T-cell (primary cell): ENCODE results near the gene CD6. TPM values are rescaled to one million over a fixed set of nuclear protein-coding genes. Genes with fewer than 3 reads are reported as not detected.

Experiments used
- ATAC-seq, 4 experiments: fragments of 200-7000 bp in 3 of 4; fragments of 150-1000 bp in 1 of 4; cut with Tn5 transposase; replicated peaks in 1 of 4; 1 replicate in 3 of 4; 2 replicates in 1 of 4; pipeline ENCODE4 v1.10.0; 2021; ENCODE audit warnings: moderate library complexity in 3 of 4, mild to moderate bottlenecking in 2 of 4, moderate number of reproducible peaks in 1 of 4
- CTCF ChIA-PET, 2 donors: fragments of 300-600 bp; sonication (Branson Sonifier 250); formaldehyde crosslinking; loops; one replicate each; lab custom pipeline; 2022; ENCODE audit warnings: antibody characterized with exemption in 2 of 2; lab: Charles Lee
- POLR2A ChIA-PET, 2 donors: fragments of 300-600 bp; sonication (Branson Sonifier 250); formaldehyde crosslinking; loops; one replicate each; lab custom pipeline; 2022; ENCODE audit warnings: antibody characterized with exemption in 2 of 2; lab: Charles Lee
- DNase-seq, 35 experiments: peaks; one replicate each; pipeline versions ENCODE4 v3.0.0 to v3.0.0-alpha.2; 2013 to 2023
- H3K27ac ChIP-seq: one replicate; pipeline ENCODE4 v1.5.1; 2013; ENCODE audit warnings: low read length
- H3K27me3 ChIP-seq, 2 experiments: replicated peaks in 1 of 2; 1 replicate in 1 of 2; 2 replicates in 1 of 2; pipeline versions ENCODE4 v1.6.1 to v1.7.0; 2013; ENCODE audit warnings: low read length in 1 of 2, mixed read lengths in 1 of 2; ENCODE audit not compliant: control insufficient read depth in 2 of 2, insufficient read depth in 2 of 2; ENCODE audit errors: extremely low read depth in 1 of 2
- H3K36me3 ChIP-seq, 2 donors: 1 replicate in 1 of 2; 2 replicates in 1 of 2; pipeline versions ENCODE4 v1.6.1 to v1.7.0; 2013; ENCODE audit warnings: low read length in 1 of 2; ENCODE audit not compliant: control insufficient read depth in 2 of 2, insufficient read depth in 1 of 2; ENCODE audit errors: extremely low read depth in 1 of 2
- H3K4me1 ChIP-seq, 2 experiments: 1 replicate in 1 of 2; 2 replicates in 1 of 2; pipeline versions ENCODE4 v1.6.1 to v1.7.0; 2013; ENCODE audit warnings: low read length in 2 of 2, mixed read lengths in 1 of 2; ENCODE audit not compliant: insufficient read depth in 2 of 2, control insufficient read depth in 1 of 2; ENCODE audit errors: extremely low read depth in 1 of 2
- H3K4me3 ChIP-seq, 2 donors: 1 replicate in 1 of 2; 2 replicates in 1 of 2; pipeline versions ENCODE4 v1.5.1 to v1.7.0; 2013; ENCODE audit warnings: mild to moderate bottlenecking in 2 of 2, low read length in 1 of 2, moderate library complexity in 1 of 2; ENCODE audit not compliant: control insufficient read depth in 1 of 2; ENCODE audit errors: extremely low read depth in 1 of 2
- H3K9me3 ChIP-seq: 2 replicates; pipeline ENCODE4 v1.7.0; 2013
- H3K27ac Mint-ChIP-seq, 2 donors: one replicate each; pipeline ENCODE4 v1.8.0; 2020 to 2021; ENCODE audit warnings: mild to moderate bottlenecking in 2 of 2, mixed read lengths in 2 of 2
- H3K27me3 Mint-ChIP-seq, 2 donors: one replicate each; pipeline ENCODE4 v1.8.0; 2021 to 2022; ENCODE audit warnings: mixed read lengths in 2 of 2
- H3K36me3 Mint-ChIP-seq: one replicate; pipeline ENCODE4 v1.8.0; 2021; ENCODE audit warnings: mixed read lengths
- H3K4me1 Mint-ChIP-seq, 3 donors: one replicate each; pipeline ENCODE4 v1.8.0; 2020 to 2022; ENCODE audit warnings: mixed read lengths in 3 of 3, mild to moderate bottlenecking in 1 of 3
- H3K4me3 Mint-ChIP-seq, 3 donors: one replicate each; pipeline ENCODE4 v1.8.0; 2020 to 2022; ENCODE audit warnings: mild to moderate bottlenecking in 3 of 3, mixed read lengths in 3 of 3, moderate library complexity in 3 of 3
- H3K9me3 Mint-ChIP-seq, 3 donors: one replicate each; pipeline ENCODE4 v1.8.0; 2020 to 2022; ENCODE audit warnings: mixed read lengths in 3 of 3
- WGBS: methylation state at CpG from one replicate; pipeline ENCODE4 v1.1.5; 2013; ENCODE audit warnings: missing lambda C conversion rate; ENCODE audit not compliant: insufficient coverage; 5-methylcytosine and 5-hydroxymethylcytosine counted together
- total RNA-seq, 35 experiments: library from RNA in 6 of 35; stranded (reverse) in 6 of 35; fragments of 120-200 nt in 1 of 35; gene quantifications; one replicate each; pipeline versions ENCODE4 v1.2.1 to v1.2.4 and lab custom pipeline; 2013 to 2026

CD6 gene
- total RNA-seq, 5 donors from 2014 or later (not counting 1 experiment from before 2014, with no cell fraction given) = 413 to 594 (median 495) TPM

- no peaks in the 10 kb centered on the region for H3K27me3 ChIP-seq
- no peaks in the 10 kb centered on the region for H3K9me3 ChIP-seq
- 37% methylated on average over 4 of the region's 9 CpGs for WGBS
- Mint-ChIP-seq H3K4me3 (peak overlapping the region; percentile 77 to 94 (median 77)), H3K9me3 (no peaks in the 10 kb centered on the region), H3K36me3 (peaks cover 48% of the 10 kb centered on the region), H3K4me1 (peaks cover 83 to 87% (median 86%) of the 10 kb centered on the region in 3 donors), H3K27ac (peak overlapping the region; percentile 95 to 96), H3K27me3 (no peaks in the 10 kb centered on the region)
- H3K36me3 ChIP-seq = peaks cover 3 to 47% of the 10 kb centered on the region in 2 donors
- H3K27ac ChIP-seq = peak overlapping the region; percentile 98
- peak in 1 of 4 experiments; percentile 8 for ATAC-seq
- ChIA-PET CTCF (interaction anchor here in 1 of 2 donors (2.3 kb wide), 1 partner anchor 54 kb away, joined by 10 read pairs; no protein-coding TSS in a partner anchor), POLR2A (interaction anchor here in 1 of 2 donors (1.0 kb wide), 1 partner anchor 11 kb away, joined by 3 read pairs; no protein-coding TSS in a partner anchor)
- H3K4me1 ChIP-seq = peaks cover 63 to 92% of the 10 kb centered on the region in 2 experiments
- H3K4me3 ChIP-seq = no peak overlapping the region
- peak in 13 of 35 experiments; percentile 1 to 70 (median 42) for DNase-seq
Observed at GRCh38 chr11:60987577-60988277, 16.2 kb downstream of the CD6 start.

DNA sequence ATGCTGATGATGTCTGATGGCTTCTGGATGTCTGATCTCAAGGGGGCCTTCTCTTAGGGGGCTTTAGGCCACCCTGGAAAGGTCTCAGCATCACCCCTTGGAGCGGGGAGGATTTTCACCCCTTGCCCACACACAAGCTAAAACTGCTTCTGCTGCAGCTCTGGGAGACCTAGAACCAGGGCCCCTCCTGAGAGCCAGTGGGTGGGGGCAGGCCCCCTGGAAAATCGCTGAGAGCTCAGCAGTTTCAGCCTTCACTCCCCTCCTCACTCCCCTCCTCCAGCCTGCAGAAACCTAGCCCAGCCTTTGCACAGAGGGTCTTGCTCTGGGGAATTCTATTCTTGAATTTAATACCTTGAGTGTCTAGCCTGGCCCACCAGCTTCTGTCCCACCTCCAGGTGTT, 17.2 kb downstream of the CD6 start:
- ChIA-PET POLR2A (no interaction called here), CTCF (no interaction called here)
- peaks cover 83 to 87% (median 86%) of the 10 kb centered on the region in 3 donors for H3K4me1 Mint-ChIP-seq
- H3K27ac Mint-ChIP-seq = peak overlapping the region; percentile 95 to 96
- DNase-seq (no peak), ATAC-seq (no peak)
- peak overlapping the region; percentile 98 for H3K27ac ChIP-seq
- no peaks in the 10 kb centered on the region for H3K9me3 ChIP-seq
- H3K27me3 Mint-ChIP-seq = no peaks in the 10 kb centered on the region
- peaks cover 48% of the 10 kb centered on the region for H3K36me3 Mint-ChIP-seq
- peaks cover 12 to 56% of the 10 kb centered on the region in 2 donors for H3K36me3 ChIP-seq
- H3K4me1 ChIP-seq = peaks cover 66 to 95% of the 10 kb centered on the region in 2 experiments
- H3K9me3 Mint-ChIP-seq = no peaks in the 10 kb centered on the region
- WGBS = no CpG with 5 or more reads among the region's 2 CpGs
- peak overlapping the region in 2 of 3 donors; percentile 62 to 94 for H3K4me3 Mint-ChIP-seq
- no peak overlapping the region for H3K4me3 ChIP-seq
- no peaks in the 10 kb centered on the region for H3K27me3 ChIP-seq

DNA sequence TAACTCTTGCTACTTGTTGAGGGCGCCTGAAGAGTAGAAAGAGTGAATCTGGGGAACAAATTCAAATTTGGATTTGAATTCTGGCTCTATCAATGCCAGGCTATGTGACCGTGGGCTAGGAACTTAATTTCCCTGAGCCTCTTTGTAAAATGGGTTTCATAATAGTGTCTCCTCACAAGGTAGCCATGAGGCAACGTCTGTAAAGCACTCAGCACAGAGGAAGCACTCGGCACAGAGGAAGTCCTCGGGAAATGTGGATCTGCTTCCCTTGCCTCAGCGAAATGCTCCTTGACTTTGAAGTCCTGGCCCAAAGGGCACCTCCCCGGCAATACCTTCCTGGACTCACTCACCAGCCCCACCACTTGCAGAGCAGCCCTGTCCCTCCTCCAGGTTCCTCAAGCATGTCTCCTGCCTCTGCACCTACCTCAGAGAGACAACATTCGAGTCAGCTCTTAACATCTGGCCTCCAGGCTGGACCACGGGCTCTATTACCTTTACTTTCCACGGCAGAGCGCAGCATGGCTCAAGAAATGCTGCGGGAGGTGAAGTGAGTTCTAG, 17.7 kb downstream of the CD6 start:
- Mint-ChIP-seq H3K4me1 (peaks cover 83 to 87% (median 85%) of the 10 kb centered on the region in 3 donors), H3K27me3 (no peaks in the 10 kb centered on the region), H3K27ac (peak overlapping the region; percentile 95 to 96), H3K36me3 (peaks cover 48% of the 10 kb centered on the region), H3K4me3 (peak overlapping the region; percentile 59 to 94 (median 62)), H3K9me3 (no peaks in the 10 kb centered on the region)
- no peak for DNase-seq
- ChIA-PET CTCF (no interaction called here), POLR2A (no interaction called here)
- Histone ChIP-seq H3K36me3 (peaks cover 12 to 60% of the 10 kb centered on the region in 2 donors), H3K9me3 (no peaks in the 10 kb centered on the region), H3K4me3 (no peak overlapping the region), H3K4me1 (peaks cover 63 to 95% of the 10 kb centered on the region in 2 experiments), H3K27me3 (no peaks in the 10 kb centered on the region), H3K27ac (peak overlapping the region; percentile 98)
- no peak for ATAC-seq
- WGBS = 58% methylated on average over 8 of the region's 12 CpGs

DNA sequence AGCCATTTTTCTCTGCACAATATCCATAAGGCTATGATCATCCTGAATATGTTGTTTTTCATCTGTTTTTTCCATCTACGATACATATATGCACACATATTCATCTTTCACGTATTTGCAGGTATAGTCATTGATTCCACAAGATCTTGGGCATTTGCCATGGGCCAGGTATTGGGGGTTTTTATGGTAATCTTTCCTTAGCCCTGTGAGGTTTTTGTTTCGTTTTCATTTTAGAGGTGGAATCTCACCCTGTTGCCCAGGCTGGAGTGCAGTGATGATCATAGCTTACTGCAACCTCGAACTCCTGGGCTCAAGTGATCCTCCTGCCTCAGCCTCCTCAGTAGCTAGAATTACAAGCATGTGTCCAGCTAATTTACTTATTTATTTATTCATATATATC, 20.0 kb downstream of the CD6 start:
- peak in 1 of 35 experiments; percentile 55 for DNase-seq
- H3K27me3 Mint-ChIP-seq = no peaks in the 10 kb centered on the region
- no peaks in the 10 kb centered on the region for H3K9me3 Mint-ChIP-seq
- no peaks in the 10 kb centered on the region for H3K9me3 ChIP-seq
- peaks cover 83 to 88% (median 88%) of the 10 kb centered on the region in 3 donors for H3K4me1 Mint-ChIP-seq
- H3K4me3 ChIP-seq = no peak overlapping the region
- no peak for ATAC-seq
- H3K27ac ChIP-seq = peak overlapping the region; percentile 58
- H3K36me3 Mint-ChIP-seq = peaks cover 48% of the 10 kb centered on the region
- POLR2A ChIA-PET = interaction anchor here (0.6 to 1.3 kb wide), 4 partner anchors 9 to 182 kb away, joined by 3 to 9 read pairs (median 5); no protein-coding TSS in a partner anchor
- peaks cover 12 to 82% of the 10 kb centered on the region in 2 donors for H3K36me3 ChIP-seq
- H3K4me1 ChIP-seq = peaks cover 50 to 95% of the 10 kb centered on the region in 2 experiments
- no peaks in the 10 kb centered on the region for H3K27me3 ChIP-seq
- H3K27ac Mint-ChIP-seq = peak overlapping the region; percentile 84 to 85
- H3K4me3 Mint-ChIP-seq = peak overlapping the region in 2 of 3 donors; percentile 13 to 46
- CTCF ChIA-PET = interaction anchor here in 1 of 2 donors (0.8 to 1.0 kb wide), 2 partner anchors 22 to 121 kb away, joined by 3 to 4 read pairs; no protein-coding TSS in a partner anchor
- WGBS = 60% methylated on average over 1 of the region's 4 CpGs

DNA sequence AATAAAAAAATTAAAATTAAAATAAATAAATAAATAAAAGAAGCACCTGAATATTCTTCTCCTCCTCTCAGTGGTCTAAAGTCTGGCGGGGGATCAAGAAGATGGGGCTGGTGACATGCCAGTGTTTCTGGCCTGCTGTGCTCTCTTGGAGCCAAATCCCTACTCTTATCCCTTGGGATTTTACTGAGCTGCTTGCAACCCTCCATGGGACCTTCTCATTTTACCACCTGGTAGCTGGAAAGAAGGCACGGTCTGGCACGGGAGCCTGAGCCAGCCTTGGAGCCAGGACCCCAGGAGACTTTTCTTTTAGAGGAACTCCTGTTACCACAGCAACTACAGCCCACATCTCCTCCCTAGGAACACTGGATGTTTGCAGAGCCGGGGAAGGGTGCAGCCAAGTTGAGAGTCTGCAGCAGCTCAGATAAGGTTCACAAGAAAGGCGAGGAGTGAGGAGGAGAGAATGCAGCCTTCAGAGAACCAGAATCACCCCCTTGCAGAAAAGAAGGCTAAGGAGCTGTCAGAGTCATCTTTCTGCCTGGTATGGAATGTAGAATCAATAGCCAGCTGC, 21.4 kb downstream of the CD6 start:
- peaks cover 50% of the 10 kb centered on the region for H3K36me3 Mint-ChIP-seq
- H3K27ac ChIP-seq = peak overlapping the region; percentile 58

DNA sequence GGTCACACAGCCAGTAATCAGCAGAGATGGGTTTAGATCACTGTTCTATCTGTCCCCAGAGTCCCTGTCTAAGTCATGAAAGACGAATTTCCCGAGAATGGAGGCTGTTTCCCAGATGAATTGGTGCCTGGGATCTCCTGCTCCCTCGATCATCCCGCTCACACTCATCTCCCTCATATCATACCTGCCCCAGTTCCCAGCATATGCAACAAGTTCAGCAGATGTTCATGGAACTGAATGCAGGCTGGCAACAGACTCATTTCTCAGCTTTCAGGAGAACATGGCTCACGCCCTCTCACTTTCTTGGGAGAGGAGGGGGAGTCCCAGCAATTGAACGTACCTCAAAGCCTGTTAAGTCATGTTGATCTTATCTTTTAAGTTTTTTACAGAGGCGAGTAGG, 22.1 kb downstream of the CD6 start:
- H3K4me3 Mint-ChIP-seq = peak overlapping the region; percentile 47 to 75 (median 51)
- WGBS = 70% methylated on average over 6 of the region's 7 CpGs
- Histone ChIP-seq H3K4me1 (peaks cover 34 to 87% of the 10 kb centered on the region in 2 experiments), H3K27ac (peak overlapping the region; percentile 58), H3K36me3 (peaks cover 12 to 81% of the 10 kb centered on the region in 2 donors), H3K4me3 (no peak overlapping the region), H3K27me3 (no peaks in the 10 kb centered on the region), H3K9me3 (no peaks in the 10 kb centered on the region)
- H3K27me3 Mint-ChIP-seq = no peaks in the 10 kb centered on the region
- no peak for DNase-seq
- H3K36me3 Mint-ChIP-seq = peaks cover 54% of the 10 kb centered on the region
- no peak for ATAC-seq
- peaks cover 77 to 82% (median 80%) of the 10 kb centered on the region in 3 donors for H3K4me1 Mint-ChIP-seq
- CTCF ChIA-PET = interaction anchor here in 1 of 2 donors (1.2 kb wide), 1 partner anchor 15 kb away, joined by 3 read pairs; no protein-coding TSS in a partner anchor
- no peaks in the 10 kb centered on the region for H3K9me3 Mint-ChIP-seq
- H3K27ac Mint-ChIP-seq = peak overlapping the region; percentile 76 to 90
- POLR2A ChIA-PET = no interaction called here

More for the DNA sequence above, 21.4 kb downstream of the CD6 start:
- Mint-ChIP-seq H3K4me3 (peak overlapping the region; percentile 47 to 75 (median 51)), H3K9me3 (no peaks in the 10 kb centered on the region), H3K4me1 (peaks cover 77 to 82% (median 80%) of the 10 kb centered on the region in 3 donors), H3K27ac (peak overlapping the region; percentile 76 to 90), H3K27me3 (no peaks in the 10 kb centered on the region)
- 83% methylated on average over 1 of the region's 5 CpGs for WGBS
- Histone ChIP-seq H3K4me1 (peaks cover 38 to 89% of the 10 kb centered on the region in 2 experiments), H3K4me3 (no peak overlapping the region), H3K27me3 (no peaks in the 10 kb centered on the region), H3K36me3 (peaks cover 9 to 82% of the 10 kb centered on the region in 2 donors), H3K9me3 (no peaks in the 10 kb centered on the region)
- CTCF ChIA-PET = interaction anchor here in 1 of 2 donors (1.2 kb wide), 1 partner anchor 15 kb away, joined by 3 read pairs; no protein-coding TSS in a partner anchor
- POLR2A ChIA-PET = interaction anchor here in 1 of 2 donors (0.7 to 1.6 kb wide), 2 partner anchors 21 to 90 kb away, joined by 3 to 4 read pairs; partner anchors contain the start of gene CD6
- ATAC-seq (no peak), DNase-seq (no peak)
